Nephron progenitor cell (in vitro differentiated cells): ENCODE measurements around the gene ANXA7.
"Not testable (repeated sequence)": the region's sequence is repeated elsewhere in the genome, so short reads cannot be mapped to it uniquely, and the experiment has no call there.

Experiments used
- DNase-seq: peaks from one replicate; pipeline ENCODE4 v3.0.0; 2021
- H3K27ac Mint-ChIP-seq: 2 replicates; pipeline ENCODE4 v1.8.0; 2021; ENCODE audit warnings: mild to moderate bottlenecking, moderate library complexity, mixed read lengths
- H3K27me3 Mint-ChIP-seq: 2 replicates; pipeline ENCODE4 v1.8.0; 2021; ENCODE audit warnings: mild to moderate bottlenecking, low read depth, mixed read lengths; ENCODE audit not compliant: poor library complexity
- H3K36me3 Mint-ChIP-seq: 2 replicates; pipeline ENCODE4 v1.8.0; 2021; ENCODE audit warnings: low read depth, mixed read lengths
- H3K4me1 Mint-ChIP-seq: 2 replicates; pipeline ENCODE4 v1.8.0; 2021; ENCODE audit warnings: mixed read lengths
- H3K4me3 Mint-ChIP-seq: 2 replicates; pipeline ENCODE4 v1.8.0; 2021; ENCODE audit warnings: mild to moderate bottlenecking, moderate library complexity, mixed read lengths
- H3K9me3 Mint-ChIP-seq: 2 replicates; pipeline ENCODE4 v1.8.0; 2021; ENCODE audit warnings: mild to moderate bottlenecking, moderate library complexity, mixed read lengths
- CTCF ChIP-seq: fragments of 200-600 bp; sonication (generic); IDR thresholded peaks from 2 replicates; pipeline ENCODE4 v1.5.0; 2021; ENCODE audit warnings: antibody characterized with exemption

The ANXA7 gene

GRCh38 chr10:73332379-73332778 is 81.5 kb downstream of the ANXA7 start:
- no peaks in the 10 kb centered on the region for H3K4me1 Mint-ChIP-seq
- H3K36me3 Mint-ChIP-seq, result no peaks in the 10 kb centered on the region
- H3K4me3 Mint-ChIP-seq, result no peak overlapping the region
- no peak overlapping the region for H3K27ac Mint-ChIP-seq
- DNase-seq, result no peak
- H3K27me3 Mint-ChIP-seq, result peaks cover 24% of the 10 kb centered on the region
- peaks cover 3% of the 10 kb centered on the region for H3K9me3 Mint-ChIP-seq
- TF ChIP-seq CTCF, result no peak

GRCh38 chr10:73328523-73328922 is 85.3 kb downstream of the ANXA7 start:
- not testable (repeated sequence) for H3K27ac Mint-ChIP-seq, H3K36me3 Mint-ChIP-seq, DNase-seq, H3K4me3 Mint-ChIP-seq, H3K4me1 Mint-ChIP-seq
- peaks cover 21% of the 10 kb centered on the region for H3K27me3 Mint-ChIP-seq
- H3K9me3 Mint-ChIP-seq, result peaks cover 14% of the 10 kb centered on the region

- DNase-seq, result not testable (repeated sequence)
- H3K9me3 Mint-ChIP-seq, result peaks cover 32% of the 10 kb centered on the region
Observed at GRCh38 chr10:73325290-73325689, 88.6 kb downstream of the ANXA7 start.

More at GRCh38 chr10:73325290-73325689, 88.6 kb downstream of the ANXA7 start:
- H3K27me3 Mint-ChIP-seq, H3K4me1 Mint-ChIP-seq, H3K36me3 Mint-ChIP-seq, H3K27ac Mint-ChIP-seq, H3K4me3 Mint-ChIP-seq: not testable (repeated sequence)
